ENCODE measurements around the gene ARID1B. TPM values are rescaled to one million over a fixed set of nuclear protein-coding genes. Genes with fewer than 3 reads are reported as not detected.

The ARID1B gene
- total RNA-seq, 2 donors from 2014 or later, result 65.1 to 99.4 TPM

DNA sequence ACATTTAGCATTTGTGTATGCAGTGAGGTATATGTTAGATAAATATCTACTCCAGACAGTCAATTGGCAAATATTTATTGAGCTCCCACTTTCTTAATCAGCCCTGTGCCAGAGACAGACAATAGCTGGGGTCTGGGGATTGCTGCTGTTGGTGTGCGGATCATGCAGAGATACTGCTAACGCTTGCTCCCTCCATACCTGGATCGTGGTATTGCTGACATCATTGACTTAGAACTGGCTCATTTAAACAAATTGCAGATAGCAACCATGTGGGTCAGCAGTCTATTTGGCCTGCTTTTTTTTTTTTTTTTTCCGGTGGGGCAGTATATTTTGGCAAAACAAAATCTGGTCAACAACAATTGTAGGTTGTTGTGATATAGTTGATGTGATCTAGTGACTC lies 9.5 kb downstream of the ARID1B start:
- Histone ChIP-seq H3K27ac (no peak overlapping the region), H3K9me3 (no peaks in the 10 kb centered on the region), H3K4me1 (replicated peaks) (peaks cover 7% of the 10 kb centered on the region), H3K4me3 (no peak overlapping the region), H3K27me3 (replicated peaks; ENCODE audit: insufficient read depth) (no peaks in the 10 kb centered on the region), H3K36me3 (no peaks in the 10 kb centered on the region)
- 80% methylated on average over 4 of the region's 4 CpGs for WGBS
- DNase-seq (ENCODE audit: low spot score), result no peak
- intact Hi-C loops (cut with DNase I), result loop anchor here (10.0 kb wide), 1 partner anchor 168 kb away; no protein-coding TSS in a partner anchor
- TF ChIP-seq POLR2A (IDR thresholded peaks at IDR 0.05) (no peak), POLR2AphosphoS5 (IDR thresholded peaks at IDR 0.05) (no peak)
- TF ChIP-seq, protein P1, sequence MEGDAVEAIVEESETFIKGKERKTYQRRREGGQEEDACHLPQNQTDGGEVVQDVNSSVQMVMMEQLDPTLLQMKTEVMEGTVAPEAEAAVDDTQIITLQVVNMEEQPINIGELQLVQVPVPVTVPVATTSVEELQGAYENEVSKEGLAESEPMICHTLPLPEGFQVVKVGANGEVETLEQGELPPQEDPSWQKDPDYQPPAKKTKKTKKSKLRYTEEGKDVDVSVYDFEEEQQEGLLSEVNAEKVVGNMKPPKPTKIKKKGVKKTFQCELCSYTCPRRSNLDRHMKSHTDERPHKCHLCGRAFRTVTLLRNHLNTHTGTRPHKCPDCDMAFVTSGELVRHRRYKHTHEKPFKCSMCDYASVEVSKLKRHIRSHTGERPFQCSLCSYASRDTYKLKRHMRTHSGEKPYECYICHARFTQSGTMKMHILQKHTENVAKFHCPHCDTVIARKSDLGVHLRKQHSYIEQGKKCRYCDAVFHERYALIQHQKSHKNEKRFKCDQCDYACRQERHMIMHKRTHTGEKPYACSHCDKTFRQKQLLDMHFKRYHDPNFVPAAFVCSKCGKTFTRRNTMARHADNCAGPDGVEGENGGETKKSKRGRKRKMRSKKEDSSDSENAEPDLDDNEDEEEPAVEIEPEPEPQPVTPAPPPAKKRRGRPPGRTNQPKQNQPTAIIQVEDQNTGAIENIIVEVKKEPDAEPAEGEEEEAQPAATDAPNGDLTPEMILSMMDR (IDR thresholded peaks at IDR 0.05), result no peak

DNA sequence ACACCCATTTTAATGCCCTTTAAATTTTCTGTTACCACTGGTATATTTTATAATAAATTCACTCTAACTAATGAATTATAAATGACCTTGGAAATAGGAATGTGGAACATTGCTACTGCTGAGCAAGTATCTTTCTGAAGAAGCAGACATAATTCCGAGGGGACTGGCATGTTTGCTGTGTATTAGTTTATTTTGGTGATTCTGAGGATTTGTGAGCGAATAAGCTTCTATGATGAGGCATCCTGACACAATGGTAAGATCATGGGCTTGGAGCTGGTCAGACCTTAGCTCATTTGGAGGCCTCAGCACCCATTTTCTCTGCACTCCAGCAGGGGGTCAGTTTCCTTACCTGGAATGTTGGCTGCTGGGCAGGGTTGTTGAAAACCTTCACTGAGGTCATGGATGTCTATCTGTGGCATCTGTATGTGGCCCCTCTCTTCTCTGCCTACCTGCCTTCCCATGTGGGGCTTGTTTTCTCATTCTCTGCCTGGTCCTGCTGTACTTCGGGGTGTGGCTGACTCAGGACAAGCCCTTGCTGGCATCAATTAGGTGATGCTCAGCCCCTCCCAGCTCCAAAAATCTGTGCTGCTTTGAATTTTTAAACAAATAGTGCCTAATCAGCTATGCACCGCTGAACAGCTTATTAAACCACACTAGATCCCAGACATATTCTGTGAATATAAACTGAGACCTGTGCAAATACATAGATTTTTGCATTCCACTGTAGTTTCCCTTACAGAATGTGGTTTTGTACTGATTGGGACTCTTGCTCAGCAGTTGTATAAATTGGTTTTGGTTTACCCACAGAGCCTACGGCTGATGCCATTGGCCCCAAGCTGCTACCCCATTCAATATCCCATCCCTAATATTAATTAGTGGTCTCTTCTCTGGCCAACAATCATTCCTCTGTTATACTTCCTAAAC lies 10.7 kb downstream of the ARID1B start:
- Histone ChIP-seq H3K27ac (no peak overlapping the region), H3K4me1 (replicated peaks) (peaks cover 7% of the 10 kb centered on the region), H3K9me3 (no peaks in the 10 kb centered on the region), H3K27me3 (replicated peaks; ENCODE audit: insufficient read depth) (no peaks in the 10 kb centered on the region), H3K36me3 (no peaks in the 10 kb centered on the region), H3K4me3 (no peak overlapping the region)
- TF ChIP-seq, protein P1 (IDR thresholded peaks at IDR 0.05), result no peak
- no peak for TF ChIP-seq POLR2A (IDR thresholded peaks at IDR 0.05)
- TF ChIP-seq POLR2AphosphoS5 (IDR thresholded peaks at IDR 0.05), result no peak
- no peak for DNase-seq (ENCODE audit: low spot score)
- 77% methylated on average over 5 of the region's 5 CpGs for WGBS
- intact Hi-C loops (cut with DNase I), result loop anchor here (10.0 kb wide), 1 partner anchor 167 kb away; no protein-coding TSS in a partner anchor

DNA sequence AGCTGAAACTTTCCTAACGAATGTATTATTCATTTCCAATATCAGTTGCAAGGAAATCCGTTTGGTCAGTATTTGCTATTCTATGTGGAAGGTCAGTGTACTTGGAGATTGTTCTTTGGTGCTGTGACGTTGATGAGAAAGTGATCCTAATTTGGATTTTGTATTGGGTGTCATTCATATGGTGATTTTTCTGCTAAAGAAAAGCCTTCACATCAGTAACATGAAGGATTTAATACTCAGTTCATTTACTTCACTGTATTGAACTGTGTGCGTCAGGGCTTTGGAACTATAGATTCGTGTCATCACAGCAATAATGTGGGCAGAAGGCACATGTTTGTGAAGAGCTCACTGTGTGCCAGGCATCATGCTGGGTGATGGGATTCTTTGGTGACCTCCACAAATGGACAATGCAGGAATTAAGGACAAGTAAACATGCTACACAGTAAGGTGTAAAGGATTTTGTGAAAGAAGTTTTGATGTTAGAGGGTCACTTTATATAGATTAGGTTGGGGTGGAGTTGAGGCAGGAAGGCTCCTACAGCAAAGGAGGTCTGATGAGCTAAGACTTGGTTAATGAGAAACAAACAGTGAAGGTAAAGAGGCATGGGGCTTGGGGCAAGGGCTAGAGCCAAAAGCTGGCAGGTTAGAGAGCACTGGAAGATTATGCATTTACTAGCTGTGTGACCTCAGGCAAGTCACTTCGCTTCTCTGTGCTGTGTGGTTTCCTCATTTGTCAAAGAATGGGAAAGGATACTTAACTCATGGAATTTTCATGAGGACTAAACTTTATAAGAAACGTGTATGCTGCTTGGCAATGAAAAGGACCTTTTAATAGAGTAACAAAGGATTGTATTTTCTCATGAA lies 12.1 kb downstream of the ARID1B start:
- intact Hi-C loops (cut with DNase I), result loop anchor here (10.0 kb wide), 1 partner anchor 165 kb away; no protein-coding TSS in a partner anchor
- no peak for DNase-seq (ENCODE audit: low spot score)
- no peaks in the 10 kb centered on the region for H3K4me1 ChIP-seq (replicated peaks)
- WGBS, result 72% methylated on average over 7 of the region's 7 CpGs
- H3K4me3 ChIP-seq, result no peak overlapping the region
- no peak overlapping the region for H3K27ac ChIP-seq
- no peaks in the 10 kb centered on the region for H3K9me3 ChIP-seq
- no peak for TF ChIP-seq POLR2A (IDR thresholded peaks at IDR 0.05)
- no peak for TF ChIP-seq POLR2AphosphoS5 (IDR thresholded peaks at IDR 0.05)
- TF ChIP-seq, protein P1 (IDR thresholded peaks at IDR 0.05), result no peak
- no peaks in the 10 kb centered on the region for H3K27me3 ChIP-seq (replicated peaks; ENCODE audit: insufficient read depth)
- no peaks in the 10 kb centered on the region for H3K36me3 ChIP-seq

DNA sequence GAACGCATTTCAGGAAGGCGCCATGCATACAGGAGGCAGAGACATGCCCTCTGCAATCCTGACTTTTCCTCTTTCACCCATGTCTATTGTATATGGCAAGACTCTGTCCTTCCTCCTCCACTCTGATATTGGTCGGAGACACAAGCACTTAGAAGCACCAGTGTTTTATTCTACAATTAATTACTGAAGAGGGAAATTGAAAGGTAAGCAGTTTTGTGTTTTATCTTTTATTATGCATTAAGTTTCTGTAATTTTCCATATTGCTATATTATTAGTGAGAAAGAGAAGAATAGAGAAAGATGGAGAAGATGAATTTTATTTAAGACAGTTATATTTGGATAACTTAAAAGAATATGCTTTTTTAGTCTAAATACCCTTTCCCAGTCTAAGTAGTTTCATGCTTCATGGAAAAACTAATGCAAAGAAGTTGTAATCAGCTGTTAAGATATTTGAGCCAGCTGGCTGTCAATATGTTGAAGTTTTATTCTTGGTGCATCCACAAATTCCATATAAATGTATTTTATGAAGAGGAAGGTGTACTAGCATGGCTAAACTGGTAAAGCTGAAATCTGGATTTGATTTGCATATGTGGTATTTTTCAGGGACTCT lies 13.6 kb downstream of the ARID1B start:
- TF ChIP-seq, protein P1 (IDR thresholded peaks at IDR 0.05), result no peak
- TF ChIP-seq POLR2A (IDR thresholded peaks at IDR 0.05) (no peak), POLR2AphosphoS5 (IDR thresholded peaks at IDR 0.05) (no peak)
- no peak for DNase-seq (ENCODE audit: low spot score)
- Histone ChIP-seq H3K4me1 (replicated peaks) (no peaks in the 10 kb centered on the region), H3K36me3 (no peaks in the 10 kb centered on the region), H3K27me3 (replicated peaks; ENCODE audit: insufficient read depth) (no peaks in the 10 kb centered on the region), H3K9me3 (no peaks in the 10 kb centered on the region), H3K27ac (no peak overlapping the region), H3K4me3 (no peak overlapping the region)
- 94% methylated on average over 3 of the region's 3 CpGs for WGBS
- intact Hi-C loops (cut with DNase I), result no loop called here

All from prostate gland (tissue), 2 donors.